Measurements from ENCODE around the gene RNF223.

- TF ChIP-seq, protein P1, sequence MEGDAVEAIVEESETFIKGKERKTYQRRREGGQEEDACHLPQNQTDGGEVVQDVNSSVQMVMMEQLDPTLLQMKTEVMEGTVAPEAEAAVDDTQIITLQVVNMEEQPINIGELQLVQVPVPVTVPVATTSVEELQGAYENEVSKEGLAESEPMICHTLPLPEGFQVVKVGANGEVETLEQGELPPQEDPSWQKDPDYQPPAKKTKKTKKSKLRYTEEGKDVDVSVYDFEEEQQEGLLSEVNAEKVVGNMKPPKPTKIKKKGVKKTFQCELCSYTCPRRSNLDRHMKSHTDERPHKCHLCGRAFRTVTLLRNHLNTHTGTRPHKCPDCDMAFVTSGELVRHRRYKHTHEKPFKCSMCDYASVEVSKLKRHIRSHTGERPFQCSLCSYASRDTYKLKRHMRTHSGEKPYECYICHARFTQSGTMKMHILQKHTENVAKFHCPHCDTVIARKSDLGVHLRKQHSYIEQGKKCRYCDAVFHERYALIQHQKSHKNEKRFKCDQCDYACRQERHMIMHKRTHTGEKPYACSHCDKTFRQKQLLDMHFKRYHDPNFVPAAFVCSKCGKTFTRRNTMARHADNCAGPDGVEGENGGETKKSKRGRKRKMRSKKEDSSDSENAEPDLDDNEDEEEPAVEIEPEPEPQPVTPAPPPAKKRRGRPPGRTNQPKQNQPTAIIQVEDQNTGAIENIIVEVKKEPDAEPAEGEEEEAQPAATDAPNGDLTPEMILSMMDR (IDR thresholded peaks at IDR 0.05), result no peak
- TF ChIP-seq POLR2A (IDR thresholded peaks at IDR 0.05), result no peak
Measured at GRCh38 chr1:1099506-1100183, 25.5 kb upstream of the RNF223 start.
